NT2/D1 (cell line): ENCODE data around the gene FAM171A1.

Experiments
- SUZ12 ChIP-seq: IDR thresholded peaks from 2 replicates; pipeline ENCODE4 v1.6.1; 2011; ENCODE audit not compliant: insufficient read length, insufficient read depth; ENCODE audit errors: extremely low read depth
- YY1 ChIP-seq: IDR thresholded peaks from 2 replicates; pipeline ENCODE4 v1.6.1; 2011; ENCODE audit not compliant: insufficient read length, insufficient read depth
- ZNF274 ChIP-seq: IDR thresholded peaks from 2 replicates; pipeline ENCODE4 v1.6.1; 2011; ENCODE audit warnings: mild to moderate bottlenecking, low read depth, low read length

DNA sequence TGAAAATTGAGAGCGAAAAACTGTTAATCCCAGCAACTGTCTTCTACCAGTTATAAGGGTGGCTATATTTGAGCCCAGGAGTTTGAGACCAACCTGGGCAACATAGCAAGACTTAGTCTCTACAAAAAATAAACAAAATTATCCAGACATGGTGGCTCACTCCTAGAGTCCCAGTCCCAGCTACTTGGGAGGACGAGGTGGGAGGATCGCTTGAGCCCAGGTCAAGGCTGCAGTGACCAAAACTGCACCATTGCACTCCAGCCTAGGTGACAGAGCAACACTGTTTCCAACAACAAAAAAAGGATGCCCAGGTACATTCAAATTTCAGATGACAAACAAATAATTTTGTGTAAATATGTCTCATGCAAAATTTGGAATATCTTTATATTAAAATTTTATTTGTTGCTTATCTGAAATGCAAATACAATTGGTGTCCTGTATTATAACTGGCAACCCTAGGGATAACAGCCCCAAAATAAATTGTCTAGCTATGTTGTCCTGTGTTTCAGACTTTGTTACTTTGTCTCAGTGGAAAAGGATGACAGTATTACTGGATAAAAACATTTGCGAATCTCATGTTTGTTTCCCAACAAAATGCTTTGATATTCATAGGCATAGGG lies 26.7 kb downstream of the FAM171A1 start:
- TF ChIP-seq ZNF274 (no peak), YY1 (no peak), SUZ12 (no peak)
